ENCODE results near the gene MS4A4E. TPM values are rescaled to one million over a fixed set of nuclear protein-coding genes. Genes with fewer than 3 reads are reported as not detected.

MS4A4E gene
- total RNA-seq, 1 experiment from 2014 or later = not detected

DNA sequence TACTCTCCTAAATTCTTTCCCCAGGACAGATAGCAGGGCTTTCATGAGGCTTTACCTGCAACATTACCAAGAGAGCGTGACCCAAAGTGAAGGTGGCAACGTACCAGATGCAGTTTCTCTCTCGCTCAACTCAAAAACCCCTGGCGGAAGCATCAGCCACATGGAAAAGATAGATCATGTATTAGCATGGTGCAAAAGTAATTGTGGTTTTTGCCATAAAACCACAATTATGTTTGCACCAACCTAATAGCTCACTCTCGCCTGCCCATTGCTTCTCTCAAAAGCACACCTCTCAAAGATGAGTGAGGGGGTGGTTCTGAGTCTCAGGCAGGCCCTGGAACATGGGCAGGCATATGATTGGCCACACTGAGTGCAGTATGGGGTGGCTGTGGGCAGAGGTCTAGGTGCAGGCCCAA is 67.1 kb downstream of the MS4A4E start:
- DNase-seq = no peak
- no peaks in the 10 kb centered on the region for H3K27me3 ChIP-seq (ENCODE audit: insufficient read depth, low read depth)
- no peak overlapping the region for H3K4me3 ChIP-seq
- H3K27ac ChIP-seq = no peak overlapping the region
- no peak for TF ChIP-seq EZH2 (IDR thresholded peaks at IDR 0.05; ENCODE audit: low read depth)
- TF ChIP-seq, protein P1, sequence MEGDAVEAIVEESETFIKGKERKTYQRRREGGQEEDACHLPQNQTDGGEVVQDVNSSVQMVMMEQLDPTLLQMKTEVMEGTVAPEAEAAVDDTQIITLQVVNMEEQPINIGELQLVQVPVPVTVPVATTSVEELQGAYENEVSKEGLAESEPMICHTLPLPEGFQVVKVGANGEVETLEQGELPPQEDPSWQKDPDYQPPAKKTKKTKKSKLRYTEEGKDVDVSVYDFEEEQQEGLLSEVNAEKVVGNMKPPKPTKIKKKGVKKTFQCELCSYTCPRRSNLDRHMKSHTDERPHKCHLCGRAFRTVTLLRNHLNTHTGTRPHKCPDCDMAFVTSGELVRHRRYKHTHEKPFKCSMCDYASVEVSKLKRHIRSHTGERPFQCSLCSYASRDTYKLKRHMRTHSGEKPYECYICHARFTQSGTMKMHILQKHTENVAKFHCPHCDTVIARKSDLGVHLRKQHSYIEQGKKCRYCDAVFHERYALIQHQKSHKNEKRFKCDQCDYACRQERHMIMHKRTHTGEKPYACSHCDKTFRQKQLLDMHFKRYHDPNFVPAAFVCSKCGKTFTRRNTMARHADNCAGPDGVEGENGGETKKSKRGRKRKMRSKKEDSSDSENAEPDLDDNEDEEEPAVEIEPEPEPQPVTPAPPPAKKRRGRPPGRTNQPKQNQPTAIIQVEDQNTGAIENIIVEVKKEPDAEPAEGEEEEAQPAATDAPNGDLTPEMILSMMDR (conservative IDR thresholded peaks at IDR 0.05) = no peak
- H3K36me3 ChIP-seq (ENCODE audit: low read depth) = no peaks in the 10 kb centered on the region
- H3K9me2 ChIP-seq (ENCODE audit: insufficient read depth) = no peaks in the 10 kb centered on the region; the same call in 1 of the 2 replicates
- ChIA-PET CTCF (no interaction called here), POLR2A (ENCODE audit: unreplicated experiment) (no interaction called here)
- H4K20me1 ChIP-seq (ENCODE audit: insufficient read depth) = no peaks in the 10 kb centered on the region
- H3F3A ChIP-seq (ENCODE audit: insufficient read depth, low read depth) = no peaks in the 10 kb centered on the region
- H3K79me2 ChIP-seq (ENCODE audit: low read depth) = no peaks in the 10 kb centered on the region
- intact Hi-C loops (cut with micrococcal nuclease; ENCODE audit: unreplicated experiment) = no loop called here
- H2AFZ ChIP-seq = no peak overlapping the region
- H3K4me2 ChIP-seq = no peak overlapping the region
- H3K9me3 ChIP-seq (ENCODE audit: insufficient read depth, low read depth) = no peaks in the 10 kb centered on the region; the same call in 1 of the 2 replicates
- no peaks in the 10 kb centered on the region for H3K4me1 ChIP-seq (replicated peaks; ENCODE audit: insufficient read depth)
- no TSS peak for BruUV-seq (replicated peaks)

DNA sequence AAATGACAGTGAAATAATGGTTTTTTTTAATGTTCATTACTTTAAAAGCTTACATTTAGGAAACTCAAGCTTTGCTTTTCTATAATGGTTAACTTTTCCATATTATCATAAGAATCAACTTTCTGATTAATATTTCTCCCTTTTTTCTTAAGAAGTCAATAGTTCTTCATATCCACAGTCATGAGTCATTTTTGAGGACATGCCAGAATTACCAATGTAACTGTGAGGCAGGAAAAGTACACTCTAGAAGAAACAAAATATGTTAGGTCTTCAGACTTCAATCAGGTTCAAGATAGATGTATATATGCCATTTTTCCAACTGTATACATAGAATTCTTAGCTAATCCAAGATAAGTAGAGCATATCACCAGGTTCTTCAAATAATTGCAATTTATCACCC is 70.9 kb downstream of the MS4A4E start:
- POLR2A ChIA-PET (ENCODE audit: unreplicated experiment) = no interaction called here
- no peak overlapping the region for H3K4me3 ChIP-seq
- H3K4me1 ChIP-seq (replicated peaks; ENCODE audit: insufficient read depth) = peaks cover 21% of the 10 kb centered on the region
- intact Hi-C loops (cut with micrococcal nuclease; ENCODE audit: unreplicated experiment) = no loop called here
- no peaks in the 10 kb centered on the region; the same call in 1 of the 2 replicates for H3K9me3 ChIP-seq (ENCODE audit: insufficient read depth, low read depth)
- H2AFZ ChIP-seq = no peak overlapping the region
- no peaks in the 10 kb centered on the region for H3K79me2 ChIP-seq (ENCODE audit: low read depth)
- BruUV-seq (replicated peaks) = no TSS peak
- no peaks in the 10 kb centered on the region for H4K20me1 ChIP-seq (ENCODE audit: insufficient read depth)
- no peak for TF ChIP-seq EZH2 (IDR thresholded peaks at IDR 0.05; ENCODE audit: low read depth)
- CTCF ChIA-PET = no interaction called here
- no peak for DNase-seq
- H3K9me2 ChIP-seq (ENCODE audit: insufficient read depth) = no peaks in the 10 kb centered on the region
- H3K36me3 ChIP-seq (ENCODE audit: low read depth) = no peaks in the 10 kb centered on the region
- no peak overlapping the region for H3K4me2 ChIP-seq
- H3K27ac ChIP-seq = no peak overlapping the region
- peaks cover 11% of the 10 kb centered on the region; the same call in 1 of the 2 replicates for H3F3A ChIP-seq (ENCODE audit: insufficient read depth, low read depth)
- no peaks in the 10 kb centered on the region for H3K27me3 ChIP-seq (ENCODE audit: insufficient read depth, low read depth)

DNA sequence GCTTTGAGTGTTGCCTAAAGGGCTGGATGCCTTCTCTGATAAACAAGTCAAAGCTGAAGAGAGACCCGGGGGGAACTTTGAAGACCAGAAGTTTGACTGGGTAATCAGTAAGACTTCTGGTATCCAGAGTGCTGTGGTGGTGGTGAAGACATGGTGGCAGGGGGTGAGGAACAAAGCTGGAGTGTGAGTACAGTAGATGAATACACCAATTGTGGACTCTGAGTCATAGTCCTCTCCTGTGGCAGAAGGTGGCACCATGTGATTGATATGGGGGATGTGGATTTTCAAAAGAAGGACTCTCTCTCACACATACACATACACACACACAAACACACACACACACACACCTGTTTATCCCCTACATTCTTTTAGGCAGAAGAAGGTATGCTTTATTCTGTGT is 72.4 kb downstream of the MS4A4E start:
- no peaks in the 10 kb centered on the region for H3K27me3 ChIP-seq (ENCODE audit: insufficient read depth, low read depth)
- POLR2A ChIA-PET (ENCODE audit: unreplicated experiment) = no interaction called here
- no peaks in the 10 kb centered on the region for H3K79me2 ChIP-seq (ENCODE audit: low read depth)
- peaks cover 11% of the 10 kb centered on the region; the same call in 1 of the 2 replicates for H3F3A ChIP-seq (ENCODE audit: insufficient read depth, low read depth)
- no TSS peak for BruUV-seq (replicated peaks)
- H3K4me3 ChIP-seq = no peak overlapping the region
- H2AFZ ChIP-seq = no peak overlapping the region
- CTCF ChIA-PET = no interaction called here
- H3K36me3 ChIP-seq (ENCODE audit: low read depth) = no peaks in the 10 kb centered on the region
- H4K20me1 ChIP-seq (ENCODE audit: insufficient read depth) = no peaks in the 10 kb centered on the region
- H3K27ac ChIP-seq = 0 out of 2 replicates have a peak overlapping the region, but pooled peaks have one; percentile 69
- H3K9me3 ChIP-seq (ENCODE audit: insufficient read depth, low read depth) = no peaks in the 10 kb centered on the region
- peaks cover 21% of the 10 kb centered on the region for H3K4me1 ChIP-seq (replicated peaks; ENCODE audit: insufficient read depth)
- TF ChIP-seq, protein P1 (conservative IDR thresholded peaks at IDR 0.05) = no peak
- no peak for TF ChIP-seq EZH2 (IDR thresholded peaks at IDR 0.05; ENCODE audit: low read depth)
- H3K4me2 ChIP-seq = no peak overlapping the region
- no peaks in the 10 kb centered on the region for H3K9me2 ChIP-seq (ENCODE audit: insufficient read depth)
- no peak for DNase-seq
- intact Hi-C loops (cut with micrococcal nuclease; ENCODE audit: unreplicated experiment) = no loop called here

All from PC-9 (cell line).